PFSK-1 (cell line): ENCODE measurements around the gene ITIH5.

ENCODE experiments used
- FOXP2 ChIP-seq: optimal IDR thresholded peaks from 2 replicates; pipeline ENCODE3; 2011; ENCODE audit warnings: borderline replicate concordance, control low read depth, inconsistent platforms; ENCODE audit not compliant: insufficient read depth; ENCODE audit errors: extremely low read length, extremely low read depth
- POLR2AphosphoS5 ChIP-seq: IDR thresholded peaks from 2 replicates; pipeline ENCODE4 v1.6.1; 2012; ENCODE audit warnings: low read depth, mild to moderate bottlenecking, control low read depth, low read length, moderate library complexity
- REST ChIP-seq, 2 experiments: IDR thresholded peaks; 2 replicates each; pipeline versions ENCODE4 v1.6.1 to v1.8.0; 2011 to 2012; ENCODE audit warnings: low read depth in 2 of 2, low read length in 2 of 2, control low read depth in 1 of 2, inconsistent platforms in 1 of 2, mild to moderate bottlenecking in 1 of 2, moderate library complexity in 1 of 2; ENCODE audit not compliant: insufficient read depth in 1 of 2
- SIN3A ChIP-seq: IDR thresholded peaks from 2 replicates; pipeline ENCODE4 v1.6.1; 2012; ENCODE audit warnings: mild to moderate bottlenecking, low read length, moderate library complexity, borderline replicate concordance; ENCODE audit not compliant: insufficient read depth
- TAF1 ChIP-seq: IDR thresholded peaks from 2 replicates; pipeline ENCODE4 v1.6.1; 2012; ENCODE audit warnings: low read length, control low read depth, borderline replicate concordance; ENCODE audit not compliant: insufficient read depth

DNA sequence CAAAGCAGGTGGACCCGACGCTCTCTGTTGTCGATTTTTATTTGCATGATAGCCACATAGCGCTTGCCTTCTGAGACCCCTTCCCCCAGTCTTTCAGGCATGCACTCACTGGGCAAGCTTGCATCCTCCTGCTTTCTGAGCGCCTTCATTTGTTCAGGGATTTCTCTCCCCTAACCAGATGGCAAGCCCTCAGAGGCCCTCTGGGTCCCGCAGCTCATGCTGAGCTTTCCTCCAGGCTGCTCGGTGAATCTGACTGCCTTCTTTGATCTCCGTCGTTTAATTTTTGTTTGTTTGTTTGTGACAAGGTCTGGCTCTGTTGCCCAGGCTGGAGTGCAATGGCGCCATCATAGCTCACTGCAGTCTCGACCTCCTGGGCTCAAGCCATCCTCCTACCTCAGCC lies 58.8 kb downstream of the ITIH5 start:
- TF ChIP-seq POLR2AphosphoS5 (no peak), TAF1 (no peak), SIN3A (no peak), REST (IDR thresholded peaks at IDR 0.05; ENCODE audit: insufficient read depth in 1 of 2, low read depth in 2 of 2, low read length in 2 of 2) (no peak), FOXP2 (no peak)
